Measurements from ENCODE around the gene OGG1.

DNA sequence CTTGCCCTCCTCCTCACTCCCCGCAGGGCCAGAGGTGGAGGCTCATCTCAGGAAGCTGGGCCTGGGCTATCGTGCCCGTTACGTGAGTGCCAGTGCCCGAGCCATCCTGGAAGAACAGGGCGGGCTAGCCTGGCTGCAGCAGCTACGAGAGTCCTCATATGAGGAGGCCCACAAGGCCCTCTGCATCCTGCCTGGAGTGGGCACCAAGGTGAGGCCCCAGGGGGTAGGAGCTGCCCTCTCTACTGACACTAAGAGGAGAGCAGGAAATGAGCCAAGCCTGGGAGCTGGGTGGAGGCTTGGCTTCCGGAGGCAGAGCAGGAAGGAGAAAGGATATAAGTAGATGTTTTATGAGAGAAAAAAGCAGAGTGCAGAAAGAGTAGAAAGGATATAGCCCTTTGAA is 4.9 kb downstream of the OGG1 start:
- TF ChIP-seq, protein P1, sequence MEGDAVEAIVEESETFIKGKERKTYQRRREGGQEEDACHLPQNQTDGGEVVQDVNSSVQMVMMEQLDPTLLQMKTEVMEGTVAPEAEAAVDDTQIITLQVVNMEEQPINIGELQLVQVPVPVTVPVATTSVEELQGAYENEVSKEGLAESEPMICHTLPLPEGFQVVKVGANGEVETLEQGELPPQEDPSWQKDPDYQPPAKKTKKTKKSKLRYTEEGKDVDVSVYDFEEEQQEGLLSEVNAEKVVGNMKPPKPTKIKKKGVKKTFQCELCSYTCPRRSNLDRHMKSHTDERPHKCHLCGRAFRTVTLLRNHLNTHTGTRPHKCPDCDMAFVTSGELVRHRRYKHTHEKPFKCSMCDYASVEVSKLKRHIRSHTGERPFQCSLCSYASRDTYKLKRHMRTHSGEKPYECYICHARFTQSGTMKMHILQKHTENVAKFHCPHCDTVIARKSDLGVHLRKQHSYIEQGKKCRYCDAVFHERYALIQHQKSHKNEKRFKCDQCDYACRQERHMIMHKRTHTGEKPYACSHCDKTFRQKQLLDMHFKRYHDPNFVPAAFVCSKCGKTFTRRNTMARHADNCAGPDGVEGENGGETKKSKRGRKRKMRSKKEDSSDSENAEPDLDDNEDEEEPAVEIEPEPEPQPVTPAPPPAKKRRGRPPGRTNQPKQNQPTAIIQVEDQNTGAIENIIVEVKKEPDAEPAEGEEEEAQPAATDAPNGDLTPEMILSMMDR (IDR thresholded peaks at IDR 0.05): no peak
- TF ChIP-seq GATA3 (IDR thresholded peaks at IDR 0.05; ENCODE audit: borderline replicate concordance) (no peak), POLR2A (IDR thresholded peaks at IDR 0.05; ENCODE audit: low read length) (no peak), MAZ (IDR thresholded peaks at IDR 0.05; ENCODE audit: borderline replicate concordance, low read depth, low read length) (no peak), SMC3 (IDR thresholded peaks at IDR 0.05) (no peak), PHF8 (IDR thresholded peaks at IDR 0.05; ENCODE audit: borderline replicate concordance, low read depth) (no peak)
- TF ChIP-seq, protein P2, sequence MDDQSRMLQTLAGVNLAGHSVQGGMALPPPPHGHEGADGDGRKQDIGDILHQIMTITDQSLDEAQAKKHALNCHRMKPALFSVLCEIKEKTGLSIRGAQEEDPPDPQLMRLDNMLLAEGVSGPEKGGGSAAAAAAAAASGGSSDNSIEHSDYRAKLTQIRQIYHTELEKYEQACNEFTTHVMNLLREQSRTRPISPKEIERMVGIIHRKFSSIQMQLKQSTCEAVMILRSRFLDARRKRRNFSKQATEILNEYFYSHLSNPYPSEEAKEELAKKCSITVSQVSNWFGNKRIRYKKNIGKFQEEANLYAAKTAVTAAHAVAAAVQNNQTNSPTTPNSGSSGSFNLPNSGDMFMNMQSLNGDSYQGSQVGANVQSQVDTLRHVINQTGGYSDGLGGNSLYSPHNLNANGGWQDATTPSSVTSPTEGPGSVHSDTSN (IDR thresholded peaks at IDR 0.05): no peak
